Calu3 (cell line): ENCODE results near the gene LAIR1. TPM values are rescaled to one million over a fixed set of nuclear protein-coding genes. Genes with fewer than 3 reads are reported as not detected.

Source experiments
- BruUV-seq: library from RNA; stranded (reverse); fragments of 400-500 nt; replicated peaks from 2 replicates; lab custom pipeline; 2021; lab: Mats Ljungman, UMichigan
- CTCF ChIA-PET: fragments of 300-600 bp; sonication (Branson Sonifier 250); formaldehyde crosslinking; loops from one replicate; lab custom pipeline; 2022; ENCODE audit warnings: antibody characterized with exemption; lab: Charles Lee
- DNase-seq: peaks from one replicate; pipeline ENCODE4 v3.0.0; 2022
- H3K27ac Mint-ChIP-seq: one replicate; pipeline ENCODE4 v1.8.0; 2022; ENCODE audit warnings: mixed read lengths; ENCODE audit not compliant: unreplicated experiment
- H3K27me3 Mint-ChIP-seq: one replicate; pipeline ENCODE4 v1.8.0; 2022; ENCODE audit warnings: mixed read lengths; ENCODE audit not compliant: unreplicated experiment
- H3K36me3 Mint-ChIP-seq: one replicate; pipeline ENCODE4 v1.8.0; 2022; ENCODE audit warnings: mild to moderate bottlenecking, moderate library complexity, mixed read lengths; ENCODE audit not compliant: insufficient read depth, unreplicated experiment
- H3K4me1 Mint-ChIP-seq: one replicate; pipeline ENCODE4 v1.8.0; 2022; ENCODE audit warnings: mild to moderate bottlenecking, low read depth, mixed read lengths; ENCODE audit not compliant: unreplicated experiment
- H3K4me3 Mint-ChIP-seq: one replicate; pipeline ENCODE4 v1.8.0; 2022; ENCODE audit warnings: mild to moderate bottlenecking, low read depth, moderate library complexity, mixed read lengths; ENCODE audit not compliant: unreplicated experiment
- H3K9me3 Mint-ChIP-seq: one replicate; pipeline ENCODE4 v1.8.0; 2022; ENCODE audit warnings: low read depth, mixed read lengths; ENCODE audit not compliant: unreplicated experiment
- intact Hi-C: fragments of 100-400 bp; cut with micrococcal nuclease; formaldehyde crosslinking; loops from one replicate; pipeline ENCODE4 v1.10.0; 2022; ENCODE audit not compliant: unreplicated experiment
- total RNA-seq: library from RNA; stranded (reverse); gene quantifications from 2 replicates; pipeline ENCODE4 v1.2.3, GENCODE V29; 2022
- TF ChIP-seq, protein P1 (sequence below): fragments of 200-600 bp; IDR thresholded peaks from one replicate; pipeline ENCODE4 v1.8.0; 2022; ENCODE audit warnings: antibody characterized with exemption; ENCODE audit not compliant: unreplicated experiment

Gene LAIR1
- total RNA-seq, 1 experiment from 2014 or later, result 0.83 TPM

GRCh38 chr19:54345938-54346386, 18.8 kb downstream of the LAIR1 start:
- BruUV-seq, result no TSS peak
- TF ChIP-seq, protein P1, sequence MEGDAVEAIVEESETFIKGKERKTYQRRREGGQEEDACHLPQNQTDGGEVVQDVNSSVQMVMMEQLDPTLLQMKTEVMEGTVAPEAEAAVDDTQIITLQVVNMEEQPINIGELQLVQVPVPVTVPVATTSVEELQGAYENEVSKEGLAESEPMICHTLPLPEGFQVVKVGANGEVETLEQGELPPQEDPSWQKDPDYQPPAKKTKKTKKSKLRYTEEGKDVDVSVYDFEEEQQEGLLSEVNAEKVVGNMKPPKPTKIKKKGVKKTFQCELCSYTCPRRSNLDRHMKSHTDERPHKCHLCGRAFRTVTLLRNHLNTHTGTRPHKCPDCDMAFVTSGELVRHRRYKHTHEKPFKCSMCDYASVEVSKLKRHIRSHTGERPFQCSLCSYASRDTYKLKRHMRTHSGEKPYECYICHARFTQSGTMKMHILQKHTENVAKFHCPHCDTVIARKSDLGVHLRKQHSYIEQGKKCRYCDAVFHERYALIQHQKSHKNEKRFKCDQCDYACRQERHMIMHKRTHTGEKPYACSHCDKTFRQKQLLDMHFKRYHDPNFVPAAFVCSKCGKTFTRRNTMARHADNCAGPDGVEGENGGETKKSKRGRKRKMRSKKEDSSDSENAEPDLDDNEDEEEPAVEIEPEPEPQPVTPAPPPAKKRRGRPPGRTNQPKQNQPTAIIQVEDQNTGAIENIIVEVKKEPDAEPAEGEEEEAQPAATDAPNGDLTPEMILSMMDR, result no peak
- Mint-ChIP-seq H3K9me3 (peaks cover 15% of the 10 kb centered on the region), H3K27ac (no peak overlapping the region), H3K4me1 (peaks cover 25% of the 10 kb centered on the region), H3K4me3 (no peak overlapping the region), H3K36me3 (peaks cover 8% of the 10 kb centered on the region), H3K27me3 (peaks cover 13% of the 10 kb centered on the region)
- intact Hi-C loops, result no loop called here
- CTCF ChIA-PET, result interaction anchor here (0.7 to 1.1 kb wide), 2 partner anchors 9 to 12 kb away, joined by 3 to 6 read pairs; no protein-coding TSS in a partner anchor
- DNase-seq, result no peak

GRCh38 chr19:54343868-54344267, 20.9 kb downstream of the LAIR1 start:
- BruUV-seq, result no TSS peak
- Mint-ChIP-seq H3K9me3 (peaks cover 13% of the 10 kb centered on the region), H3K27me3 (peaks cover 24% of the 10 kb centered on the region), H3K36me3 (peaks cover 8% of the 10 kb centered on the region), H3K4me1 (peaks cover 25% of the 10 kb centered on the region), H3K4me3 (peak overlapping the region; percentile 25), H3K27ac (peak overlapping the region; percentile 49)
- DNase-seq, result no peak
- intact Hi-C loops, result no loop called here
- TF ChIP-seq, protein P1, result no peak
- CTCF ChIA-PET, result interaction anchor here (0.5 to 0.6 kb wide), 2 partner anchors 703 to 772 kb away, joined by 3 to 5 read pairs; no protein-coding TSS in a partner anchor

DNA sequence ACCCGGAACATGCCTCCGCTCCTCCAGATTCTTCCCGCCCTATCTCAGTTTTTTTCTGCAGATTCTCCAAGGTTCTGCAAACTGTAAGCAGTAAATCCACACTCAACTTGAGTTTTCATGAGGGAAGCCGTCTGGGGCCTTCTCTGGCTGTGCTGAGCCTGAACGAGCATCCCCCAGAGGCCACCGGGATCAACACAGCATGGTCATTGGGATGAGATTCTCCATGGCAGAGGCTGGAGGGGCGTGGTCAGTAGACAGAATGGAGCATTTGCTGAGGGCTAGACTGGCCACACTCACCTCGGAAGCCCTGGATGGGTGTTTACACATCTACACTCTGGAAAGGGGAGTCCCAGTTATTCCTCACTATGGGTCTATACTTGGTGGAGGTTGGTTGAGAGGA, 23.4 kb downstream of the LAIR1 start:
- TF ChIP-seq, protein P1, result no peak
- no peaks in the 10 kb centered on the region for H3K9me3 Mint-ChIP-seq
- H3K4me1 Mint-ChIP-seq, result peaks cover 11% of the 10 kb centered on the region
- no peak overlapping the region for H3K4me3 Mint-ChIP-seq
- no TSS peak for BruUV-seq
- intact Hi-C loops, result no loop called here
- no peaks in the 10 kb centered on the region for H3K36me3 Mint-ChIP-seq
- peaks cover 43% of the 10 kb centered on the region for H3K27me3 Mint-ChIP-seq
- CTCF ChIA-PET, result no interaction called here
- no peak overlapping the region for H3K27ac Mint-ChIP-seq
- no peak for DNase-seq

DNA sequence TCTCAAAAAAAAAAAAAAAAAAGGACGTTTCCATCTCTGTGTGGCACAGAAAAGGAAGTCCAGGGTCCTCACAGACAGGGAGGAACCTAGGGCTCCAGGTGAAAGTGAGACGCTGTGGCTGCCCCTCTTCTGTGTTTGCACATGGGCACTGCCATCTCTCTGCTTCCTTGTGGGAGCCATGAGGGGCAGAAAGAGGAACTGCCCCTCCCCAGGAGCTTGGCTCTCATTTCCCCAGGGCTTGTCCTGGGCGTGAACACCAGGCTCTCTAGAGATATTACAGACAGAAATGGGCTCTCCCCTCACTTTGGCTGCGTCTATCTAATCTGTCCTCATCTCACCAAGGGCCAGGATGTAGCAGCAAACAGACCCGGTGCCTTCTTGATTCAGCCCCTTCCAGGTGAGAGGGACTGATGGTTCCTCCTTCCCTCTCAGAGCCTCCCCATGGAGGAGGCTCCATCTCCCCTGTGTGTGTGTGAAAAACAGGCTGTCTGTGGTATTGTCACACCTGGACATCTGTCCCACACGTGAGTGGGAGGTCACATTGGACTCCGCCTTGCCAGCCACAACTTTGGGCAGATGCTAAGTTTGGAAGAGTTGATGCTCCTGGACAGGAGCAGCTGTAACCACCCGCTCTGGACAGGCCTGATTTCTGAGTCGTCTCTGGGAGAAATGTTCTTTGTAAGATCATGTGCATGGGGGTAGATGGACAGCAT, 24.9 kb downstream of the LAIR1 start:
- no TSS peak for BruUV-seq
- Mint-ChIP-seq H3K4me1 (peaks cover 11% of the 10 kb centered on the region), H3K27me3 (peaks cover 43% of the 10 kb centered on the region), H3K27ac (no peak overlapping the region), H3K9me3 (no peaks in the 10 kb centered on the region), H3K36me3 (no peaks in the 10 kb centered on the region), H3K4me3 (no peak overlapping the region)
- DNase-seq, result no peak
- CTCF ChIA-PET, result no interaction called here
- intact Hi-C loops, result no loop called here
- TF ChIP-seq, protein P1, result no peak
